DND-41 (cell line): ENCODE measurements around the gene RAB3D.

ENCODE experiments used
- EZH2 ChIP-seq: IDR thresholded peaks from 3 replicates; pipeline ENCODE4 v1.6.1; 2012; ENCODE audit warnings: borderline replicate concordance, low read depth, mild to moderate bottlenecking, moderate library complexity, low read length, inconsistent platforms; ENCODE audit not compliant: severe bottlenecking
- TF ChIP-seq, protein P1 (sequence below): IDR thresholded peaks from 2 replicates; pipeline ENCODE4 v1.5.1; 2012; ENCODE audit warnings: borderline replicate concordance, low read length, moderate library complexity, mild to moderate bottlenecking; ENCODE audit not compliant: poor library complexity, severe bottlenecking; ENCODE audit errors: extremely low read depth

DNA sequence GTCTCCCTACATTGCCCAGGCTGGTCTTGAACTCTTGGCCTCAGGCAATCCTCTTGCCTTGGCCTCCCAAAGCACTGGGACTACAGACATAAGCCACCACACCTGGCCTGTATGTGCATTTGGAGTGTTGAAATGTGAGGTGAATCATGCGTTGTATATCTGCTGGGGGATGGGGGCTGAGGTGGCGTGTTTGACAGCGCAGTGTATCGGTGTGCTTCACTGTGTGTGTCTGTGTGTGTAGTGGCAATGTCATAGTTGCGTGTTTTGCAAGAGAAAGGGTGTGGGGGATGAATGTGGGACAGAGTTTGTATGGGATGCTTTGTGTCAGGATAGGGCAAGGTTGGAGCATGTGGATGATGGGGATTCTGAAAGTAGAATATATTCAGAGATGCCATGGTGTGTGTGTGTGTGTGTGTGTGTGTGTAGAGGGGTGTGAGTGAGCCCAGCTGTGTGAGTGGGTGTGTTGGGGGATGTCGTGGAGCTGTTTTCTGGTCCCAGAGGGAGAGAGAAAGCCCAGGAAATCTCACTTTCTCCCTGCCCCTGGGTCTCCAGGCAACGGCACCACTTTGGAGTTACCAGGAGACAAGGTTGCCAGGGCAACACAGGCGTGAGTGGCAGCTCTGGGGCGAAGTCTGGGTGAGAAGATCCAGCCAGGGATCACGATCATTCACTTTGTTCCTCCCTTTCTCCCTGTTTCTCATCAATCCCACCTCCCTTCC is 33.9 kb upstream of the RAB3D start:
- TF ChIP-seq, protein P1, sequence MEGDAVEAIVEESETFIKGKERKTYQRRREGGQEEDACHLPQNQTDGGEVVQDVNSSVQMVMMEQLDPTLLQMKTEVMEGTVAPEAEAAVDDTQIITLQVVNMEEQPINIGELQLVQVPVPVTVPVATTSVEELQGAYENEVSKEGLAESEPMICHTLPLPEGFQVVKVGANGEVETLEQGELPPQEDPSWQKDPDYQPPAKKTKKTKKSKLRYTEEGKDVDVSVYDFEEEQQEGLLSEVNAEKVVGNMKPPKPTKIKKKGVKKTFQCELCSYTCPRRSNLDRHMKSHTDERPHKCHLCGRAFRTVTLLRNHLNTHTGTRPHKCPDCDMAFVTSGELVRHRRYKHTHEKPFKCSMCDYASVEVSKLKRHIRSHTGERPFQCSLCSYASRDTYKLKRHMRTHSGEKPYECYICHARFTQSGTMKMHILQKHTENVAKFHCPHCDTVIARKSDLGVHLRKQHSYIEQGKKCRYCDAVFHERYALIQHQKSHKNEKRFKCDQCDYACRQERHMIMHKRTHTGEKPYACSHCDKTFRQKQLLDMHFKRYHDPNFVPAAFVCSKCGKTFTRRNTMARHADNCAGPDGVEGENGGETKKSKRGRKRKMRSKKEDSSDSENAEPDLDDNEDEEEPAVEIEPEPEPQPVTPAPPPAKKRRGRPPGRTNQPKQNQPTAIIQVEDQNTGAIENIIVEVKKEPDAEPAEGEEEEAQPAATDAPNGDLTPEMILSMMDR, result no peak
- TF ChIP-seq EZH2, result no peak
